ENCODE data around the gene NPC1. TPM values are rescaled to one million over a fixed set of nuclear protein-coding genes. Genes with fewer than 3 reads are reported as not detected.
A peak's percentile ranks its signal among the peaks of the same experiment; 100 is the strongest.

NPC1 gene
- total RNA-seq (ENCODE audit: low replicate concordance) = 27.6 and 51.3 TPM in 2 replicates

- peak; percentile 88 for TF ChIP-seq CTCF (IDR thresholded peaks at IDR 0.05; ENCODE audit: insufficient read depth, low read length)
- H3K4me3 ChIP-seq (ENCODE audit: low read depth, low read length) = peak within 1 kb of the TSS; percentile 91
- DNase-seq (ENCODE audit: low read depth) = peak; percentile 94
Observed at GRCh38 chr18:23586249-23587196, at the start of gene NPC1. NPC1 (minus strand) TSS chr18:23586506; CDS start chr18:23586343, 163 bp downstream.

GRCh38 chr18:23636071-23636399, 49.7 kb upstream of the NPC1 start:
- DNase-seq (ENCODE audit: low read depth) = no peak
- H3K4me3 ChIP-seq (ENCODE audit: low read depth, low read length) = no peak overlapping the region
- no peak for TF ChIP-seq CTCF (IDR thresholded peaks at IDR 0.05; ENCODE audit: insufficient read depth, low read length)

- TF ChIP-seq CTCF (IDR thresholded peaks at IDR 0.05; ENCODE audit: insufficient read depth, low read length) = no peak
- no peak for DNase-seq (ENCODE audit: low read depth)
- H3K4me3 ChIP-seq (ENCODE audit: low read depth, low read length) = no peak overlapping the region
Observed at GRCh38 chr18:23635283-23636070, 49.2 kb upstream of the NPC1 start.

GRCh38 chr18:23634692-23635091, 48.4 kb upstream of the NPC1 start:
- H3K4me3 ChIP-seq (ENCODE audit: low read depth, low read length) = no peak overlapping the region
- DNase-seq (ENCODE audit: low read depth) = peak; percentile 32
- no peak for TF ChIP-seq CTCF (IDR thresholded peaks at IDR 0.05; ENCODE audit: insufficient read depth, low read length)

GRCh38 chr18:23632615-23633014, 46.3 kb upstream of the NPC1 start:
- TF ChIP-seq CTCF (IDR thresholded peaks at IDR 0.05; ENCODE audit: insufficient read depth, low read length) = no peak
- H3K4me3 ChIP-seq (ENCODE audit: low read depth, low read length) = no peak overlapping the region
- no peak for DNase-seq (ENCODE audit: low read depth)

- no peak overlapping the region for H3K4me3 ChIP-seq (ENCODE audit: low read depth, low read length)
- DNase-seq (ENCODE audit: low read depth) = no peak
- no peak for TF ChIP-seq CTCF (IDR thresholded peaks at IDR 0.05; ENCODE audit: insufficient read depth, low read length)
Observed at GRCh38 chr18:23631746-23632145, 45.4 kb upstream of the NPC1 start.

All from fibroblast of the aortic adventitia (primary cell).